ENCODE data around the gene POFUT1.
A peak's percentile ranks its signal among the peaks of the same experiment; 100 is the strongest.
"Not testable (repeated sequence)": the region's sequence is repeated elsewhere in the genome, so short reads cannot be mapped to it uniquely, and the experiment has no call there.

POFUT1 gene

DNA sequence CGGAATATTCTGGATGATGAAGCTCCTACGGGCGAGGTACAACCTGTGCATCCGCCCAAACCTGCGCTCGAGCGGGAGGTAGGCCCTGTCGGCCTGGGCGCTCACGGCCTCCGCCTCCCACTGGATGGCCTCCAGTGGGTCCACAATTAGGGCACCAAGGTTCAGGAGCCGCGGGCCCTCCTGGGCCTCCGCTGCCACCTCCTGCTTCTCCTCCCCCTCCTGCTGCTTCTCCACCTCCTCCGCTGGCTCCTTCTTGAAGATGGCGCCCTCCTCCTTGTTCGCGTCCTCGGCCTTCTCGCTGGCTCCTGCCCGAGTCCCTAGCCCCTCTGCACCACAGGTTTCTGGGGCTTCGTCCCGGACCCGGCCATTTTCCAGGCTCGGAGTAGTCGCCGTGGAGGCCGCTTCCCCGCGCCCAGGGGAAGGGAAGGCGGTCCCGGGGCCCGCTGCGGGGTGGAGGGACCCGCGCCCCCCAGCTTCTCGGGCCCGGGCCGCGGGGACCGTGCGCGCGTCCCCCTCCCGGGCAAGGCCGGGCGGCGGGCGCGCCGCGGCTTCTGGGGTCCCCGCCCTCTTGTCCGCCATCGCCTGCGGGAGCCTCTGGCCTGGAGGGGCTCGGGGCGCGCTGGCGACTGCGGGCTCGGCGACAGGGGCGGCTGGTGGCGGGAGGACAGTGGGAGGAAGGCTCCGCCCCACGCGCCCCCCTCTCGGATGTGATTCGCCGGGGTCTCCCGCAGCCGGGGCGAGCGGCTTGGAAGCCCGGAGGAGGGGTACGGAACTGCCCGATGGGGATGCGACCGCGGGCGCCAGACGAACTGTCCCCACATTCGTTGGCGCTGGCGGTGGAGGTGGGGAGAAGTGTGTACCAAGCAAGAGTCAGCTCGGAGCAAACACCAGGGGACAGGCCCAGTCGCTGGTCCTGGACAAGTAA lies 17.7 kb upstream of the POFUT1 start:
- Histone ChIP-seq H3K27me3 (ENCODE audit: insufficient read depth, low read length) (no peaks in the 10 kb centered on the region), H3K9me3 (ENCODE audit: insufficient read depth, low read depth, low read length) (no peaks in the 10 kb centered on the region), H3K36me3 (ENCODE audit: insufficient read depth, low read length) (peaks cover 27% of the 10 kb centered on the region), H3K27ac (ENCODE audit: low read depth, low read length) (peak overlapping the region; percentile 34; the same call in 1 of the 2 replicates), H3K9ac (ENCODE audit: low read depth, low read length) (peak overlapping the region; percentile 88), H3K4me3 (ENCODE audit: low read length) (peak overlapping the region; percentile 63), H3K4me1 (ENCODE audit: insufficient read depth, low read length) (peaks cover 16% of the 10 kb centered on the region)
- WGBS: 7% methylated on average over 88 of the region's 88 CpGs

DNA sequence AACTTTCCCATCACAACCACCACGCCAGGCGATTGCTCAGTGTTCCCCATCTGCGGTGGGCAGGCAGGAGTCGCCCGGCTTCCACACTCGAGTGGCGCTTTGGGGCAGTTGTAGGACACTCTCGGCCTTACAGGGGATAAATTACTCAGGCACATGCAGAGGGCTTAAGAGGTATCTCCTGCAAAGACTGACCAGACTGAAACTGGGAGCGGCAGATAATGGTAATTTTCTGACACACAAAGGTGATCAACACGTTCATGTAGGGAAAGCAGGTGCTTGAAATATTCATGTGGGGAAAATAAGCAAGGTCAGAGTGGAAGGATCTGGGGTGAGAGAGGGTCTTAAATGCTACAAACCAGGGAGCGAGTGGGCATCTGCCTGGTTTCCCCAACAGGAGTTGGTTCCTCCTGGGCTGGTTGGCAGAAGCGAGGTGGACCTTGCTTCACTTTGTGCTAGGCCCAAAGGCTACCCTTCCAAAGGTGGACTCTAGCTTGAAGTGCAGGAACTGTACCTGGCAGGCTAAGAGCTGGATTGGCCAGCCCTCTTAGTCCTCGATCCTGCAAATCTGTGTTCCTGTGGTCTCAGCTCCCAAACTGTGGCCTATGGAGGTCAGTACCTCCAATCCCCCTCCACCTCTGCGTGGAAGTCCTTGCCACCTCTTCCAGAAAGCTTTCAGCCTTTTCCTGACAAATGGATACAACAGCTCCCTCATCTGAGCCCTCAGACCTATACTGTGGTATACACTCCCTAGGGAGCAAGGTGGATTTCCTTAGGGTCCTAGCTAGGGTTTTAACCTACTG lies 16.9 kb upstream of the POFUT1 start:
- WGBS: 30% methylated on average over 14 of the region's 14 CpGs
- H3K4me3 ChIP-seq (ENCODE audit: low read length): peak overlapping the region; percentile 63
- peak overlapping the region; percentile 88 for H3K9ac ChIP-seq (ENCODE audit: low read depth, low read length)
- H3K27ac ChIP-seq (ENCODE audit: low read depth, low read length): peak overlapping the region; percentile 21; the same call in 1 of the 2 replicates
- peaks cover 35% of the 10 kb centered on the region for H3K36me3 ChIP-seq (ENCODE audit: insufficient read depth, low read length)
- peaks cover 16% of the 10 kb centered on the region for H3K4me1 ChIP-seq (ENCODE audit: insufficient read depth, low read length)
- H3K27me3 ChIP-seq (ENCODE audit: insufficient read depth, low read length): no peaks in the 10 kb centered on the region
- no peaks in the 10 kb centered on the region for H3K9me3 ChIP-seq (ENCODE audit: insufficient read depth, low read depth, low read length)

DNA sequence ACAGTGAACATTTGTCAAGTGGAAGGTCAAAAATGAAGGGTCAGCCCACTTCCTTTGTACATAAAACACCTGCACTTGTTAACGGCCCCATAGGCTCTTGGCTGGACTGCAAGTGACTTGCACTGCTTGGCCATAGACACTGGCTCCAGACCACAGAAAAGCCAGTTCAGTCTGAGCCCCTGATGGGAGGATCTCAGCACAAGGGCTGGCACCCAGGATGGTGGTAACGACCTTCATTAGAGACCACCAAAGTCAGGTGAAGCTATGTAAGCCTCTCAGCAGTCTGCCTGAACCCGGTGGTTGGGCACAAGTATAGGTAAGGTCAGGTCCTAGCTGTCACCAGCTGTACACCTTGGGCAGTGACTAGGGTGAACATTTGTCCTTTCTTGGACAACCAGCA lies 16.3 kb upstream of the POFUT1 start:
- H3K4me1 ChIP-seq (ENCODE audit: insufficient read depth, low read length): peaks cover 16% of the 10 kb centered on the region
- H3K9ac ChIP-seq (ENCODE audit: low read depth, low read length): no peak overlapping the region
- H3K9me3 ChIP-seq (ENCODE audit: insufficient read depth, low read depth, low read length): no peaks in the 10 kb centered on the region
- H3K4me3 ChIP-seq (ENCODE audit: low read length): no peak overlapping the region
- WGBS: 87% methylated on average over 3 of the region's 3 CpGs
- no peaks in the 10 kb centered on the region for H3K27me3 ChIP-seq (ENCODE audit: insufficient read depth, low read length)
- no peak overlapping the region for H3K27ac ChIP-seq (ENCODE audit: low read depth, low read length)
- peaks cover 41% of the 10 kb centered on the region for H3K36me3 ChIP-seq (ENCODE audit: insufficient read depth, low read length)

DNA sequence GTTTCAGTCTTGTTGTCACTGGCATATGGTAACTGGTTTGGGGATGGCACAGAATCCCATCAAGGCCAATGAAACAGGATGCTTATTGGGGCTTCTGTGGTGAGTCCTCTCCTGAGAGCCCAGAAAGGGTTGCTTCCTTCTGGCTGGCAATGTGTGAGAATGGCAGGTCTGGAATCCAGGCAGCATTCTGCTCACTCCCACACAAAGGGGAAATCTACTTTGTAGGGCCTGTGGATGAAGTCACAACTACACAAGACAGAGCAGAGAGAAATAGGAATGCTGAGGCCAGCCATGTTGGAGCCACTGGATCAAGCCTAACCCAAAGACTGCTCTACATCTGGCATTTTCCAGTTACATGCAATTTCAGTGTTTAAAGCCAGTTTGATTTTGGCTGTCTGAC lies 15.8 kb upstream of the POFUT1 start:
- Histone ChIP-seq H3K27me3 (ENCODE audit: insufficient read depth, low read length) (no peaks in the 10 kb centered on the region), H3K9ac (ENCODE audit: low read depth, low read length) (no peak overlapping the region), H3K4me3 (ENCODE audit: low read length) (no peak overlapping the region), H3K4me1 (ENCODE audit: insufficient read depth, low read length) (peaks cover 16% of the 10 kb centered on the region), H3K36me3 (ENCODE audit: insufficient read depth, low read length) (peaks cover 46% of the 10 kb centered on the region), H3K27ac (ENCODE audit: low read depth, low read length) (no peak overlapping the region), H3K9me3 (ENCODE audit: insufficient read depth, low read depth, low read length) (no peaks in the 10 kb centered on the region)

DNA sequence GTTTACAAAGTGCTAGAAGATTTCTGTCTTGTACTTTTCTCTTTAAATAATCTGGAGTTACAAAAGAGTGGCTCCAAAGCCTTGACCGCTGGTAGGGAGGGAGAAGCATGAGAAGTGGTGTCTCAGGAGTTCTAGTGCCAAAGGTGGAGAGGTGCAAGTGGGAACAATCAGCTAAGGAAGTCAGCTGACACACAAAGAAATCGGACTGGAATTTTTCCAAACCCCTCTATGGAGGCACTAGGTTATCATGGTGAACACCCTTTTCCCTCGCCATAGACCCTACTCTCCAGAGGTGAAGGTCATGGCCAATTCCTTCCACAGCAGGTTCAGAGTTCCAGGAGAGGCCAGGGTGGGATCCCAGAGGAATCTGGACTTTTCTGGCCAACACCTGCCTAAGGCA lies 15.0 kb upstream of the POFUT1 start:
- 95% methylated on average over 3 of the region's 3 CpGs for WGBS
- no peaks in the 10 kb centered on the region for H3K27me3 ChIP-seq (ENCODE audit: insufficient read depth, low read length)
- no peak overlapping the region for H3K9ac ChIP-seq (ENCODE audit: low read depth, low read length)
- no peak overlapping the region for H3K4me3 ChIP-seq (ENCODE audit: low read length)
- no peak overlapping the region for H3K27ac ChIP-seq (ENCODE audit: low read depth, low read length)
- H3K4me1 ChIP-seq (ENCODE audit: insufficient read depth, low read length): peaks cover 16% of the 10 kb centered on the region
- H3K9me3 ChIP-seq (ENCODE audit: insufficient read depth, low read depth, low read length): no peaks in the 10 kb centered on the region
- H3K36me3 ChIP-seq (ENCODE audit: insufficient read depth, low read length): peaks cover 54% of the 10 kb centered on the region

DNA sequence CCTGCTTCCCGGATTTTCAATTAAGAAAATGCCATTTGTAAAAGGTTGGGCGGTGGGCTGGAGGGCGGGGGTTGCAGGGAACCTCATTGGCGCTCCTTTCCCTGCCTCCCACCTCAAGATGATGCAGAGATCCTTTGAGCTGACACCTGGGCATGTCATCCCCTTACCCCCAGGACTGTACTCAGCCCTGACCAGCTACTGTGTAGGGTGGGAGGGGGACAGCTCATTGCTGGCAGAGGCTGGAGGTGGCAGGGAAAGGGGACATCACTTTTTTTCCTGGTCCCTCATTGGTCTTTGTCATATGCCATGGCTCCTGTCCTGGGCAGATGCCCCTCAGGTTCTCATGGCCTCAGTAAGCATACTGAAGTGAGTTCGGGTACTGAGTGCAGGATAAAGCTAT lies 14.3 kb upstream of the POFUT1 start:
- not testable (repeated sequence) for H3K9me3 ChIP-seq (ENCODE audit: insufficient read depth, low read depth, low read length); H3K4me3 ChIP-seq (ENCODE audit: low read length); H3K27ac ChIP-seq (ENCODE audit: low read depth, low read length); H3K9ac ChIP-seq (ENCODE audit: low read depth, low read length); H3K27me3 ChIP-seq (ENCODE audit: insufficient read depth, low read length)
- H3K36me3 ChIP-seq (ENCODE audit: insufficient read depth, low read length): peaks cover 60% of the 10 kb centered on the region
- peaks cover 16% of the 10 kb centered on the region for H3K4me1 ChIP-seq (ENCODE audit: insufficient read depth, low read length)
- 93% methylated on average over 5 of the region's 5 CpGs for WGBS

DNA sequence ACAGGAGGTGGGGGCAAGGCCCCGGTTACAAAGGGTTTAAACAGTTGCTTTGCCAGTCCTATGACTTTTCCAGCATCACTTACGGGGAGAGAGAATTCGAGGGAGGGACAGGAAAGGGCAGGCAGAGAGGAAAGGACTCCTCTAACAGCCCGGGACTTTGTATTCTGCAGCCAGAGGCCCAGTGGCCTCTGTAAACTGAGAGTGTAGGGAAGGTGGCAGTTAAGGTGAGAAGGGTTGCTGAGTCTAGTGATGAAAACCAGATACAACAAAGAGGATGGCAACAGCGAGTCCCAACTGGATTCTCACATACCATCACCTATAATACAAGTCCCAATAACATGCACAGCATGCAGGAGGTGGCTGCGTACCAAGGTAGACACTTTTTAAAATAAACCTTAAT lies 13.7 kb upstream of the POFUT1 start:
- H3K9me3 ChIP-seq (ENCODE audit: insufficient read depth, low read depth, low read length): no peaks in the 10 kb centered on the region
- no peak overlapping the region for H3K4me3 ChIP-seq (ENCODE audit: low read length)
- WGBS: 96% methylated on average over 6 of the region's 6 CpGs
- H3K27me3 ChIP-seq (ENCODE audit: insufficient read depth, low read length): no peaks in the 10 kb centered on the region
- no peak overlapping the region for H3K27ac ChIP-seq (ENCODE audit: low read depth, low read length)
- no peak overlapping the region for H3K9ac ChIP-seq (ENCODE audit: low read depth, low read length)
- peaks cover 67% of the 10 kb centered on the region for H3K36me3 ChIP-seq (ENCODE audit: insufficient read depth, low read length)
- peaks cover 15% of the 10 kb centered on the region for H3K4me1 ChIP-seq (ENCODE audit: insufficient read depth, low read length)

DNA sequence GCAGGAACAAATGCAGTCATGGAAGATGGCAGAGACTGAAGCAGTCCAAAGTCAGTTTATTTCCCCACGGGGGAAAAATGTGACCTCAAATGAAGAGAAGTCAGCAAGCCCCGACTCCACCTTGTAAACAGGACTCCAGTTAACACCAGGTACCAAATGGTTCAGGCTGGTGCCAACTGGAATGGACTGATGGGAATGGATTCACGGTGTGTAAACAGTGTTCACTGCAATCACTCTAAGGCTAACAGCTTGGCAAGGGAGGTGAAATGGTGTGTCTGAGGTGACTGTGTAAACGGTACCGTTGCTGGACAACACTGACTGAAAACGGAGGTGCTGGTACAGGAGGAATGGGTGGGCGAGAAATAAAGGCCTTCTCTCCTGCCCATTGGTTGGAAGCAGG lies 12.1 kb upstream of the POFUT1 start:
- H3K36me3 ChIP-seq (ENCODE audit: insufficient read depth, low read length): peaks cover 82% of the 10 kb centered on the region
- H3K4me1 ChIP-seq (ENCODE audit: insufficient read depth, low read length): peaks cover 8% of the 10 kb centered on the region
- H3K9ac ChIP-seq (ENCODE audit: low read depth, low read length): no peak overlapping the region
- H3K4me3 ChIP-seq (ENCODE audit: low read length): no peak overlapping the region
- no peak overlapping the region for H3K27ac ChIP-seq (ENCODE audit: low read depth, low read length)
- no peaks in the 10 kb centered on the region for H3K9me3 ChIP-seq (ENCODE audit: insufficient read depth, low read depth, low read length)
- no peaks in the 10 kb centered on the region for H3K27me3 ChIP-seq (ENCODE audit: insufficient read depth, low read length)
- WGBS: 96% methylated on average over 7 of the region's 7 CpGs

DNA sequence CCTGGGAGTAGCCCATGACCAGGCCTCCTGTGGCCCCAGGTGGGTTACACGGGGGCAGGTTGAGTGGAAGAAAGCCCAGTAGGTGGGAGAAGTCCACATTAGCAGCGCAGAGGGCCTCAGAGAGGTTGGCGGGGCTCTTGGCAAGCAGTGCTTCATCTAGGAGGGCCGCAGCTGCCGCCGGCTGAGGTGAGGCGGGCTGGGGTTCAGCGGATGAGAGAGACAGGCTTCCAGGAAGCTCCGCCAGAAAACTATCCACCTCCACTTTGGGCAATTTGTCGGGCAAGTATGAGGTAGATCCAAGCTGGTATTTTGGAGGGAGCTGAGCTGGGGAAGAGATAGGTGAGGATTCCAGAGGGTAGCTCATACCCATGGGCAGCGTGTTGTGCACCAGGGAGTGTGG lies 11.1 kb upstream of the POFUT1 start:
- not testable (repeated sequence) for H3K27me3 ChIP-seq (ENCODE audit: insufficient read depth, low read length); H3K9me3 ChIP-seq (ENCODE audit: insufficient read depth, low read depth, low read length); H3K27ac ChIP-seq (ENCODE audit: low read depth, low read length); H3K9ac ChIP-seq (ENCODE audit: low read depth, low read length); H3K4me1 ChIP-seq (ENCODE audit: insufficient read depth, low read length); H3K4me3 ChIP-seq (ENCODE audit: low read length)
- H3K36me3 ChIP-seq (ENCODE audit: insufficient read depth, low read length): peaks cover 90% of the 10 kb centered on the region
- WGBS: 95% methylated on average over 9 of the region's 11 CpGs

DNA sequence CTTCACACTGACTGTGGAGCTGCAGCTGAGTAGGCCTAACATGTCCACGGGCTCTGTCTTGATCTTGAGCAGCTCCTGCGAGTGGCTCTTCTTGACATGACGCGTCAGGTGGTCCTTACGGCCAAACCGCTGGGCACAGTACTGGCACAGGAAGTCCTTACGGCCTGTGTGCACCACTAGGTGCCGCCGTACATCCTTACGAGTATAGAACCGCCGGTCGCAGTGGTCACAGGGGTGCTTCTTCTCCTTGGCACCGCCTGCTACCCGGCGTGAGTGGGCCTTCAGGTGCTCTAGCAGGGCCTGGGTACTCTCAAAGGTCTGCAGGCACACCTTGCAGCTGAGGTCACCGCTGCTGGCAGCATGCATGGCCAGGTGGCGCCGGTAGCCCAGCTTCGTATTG lies 10.5 kb upstream of the POFUT1 start:
- not testable (repeated sequence) for H3K27me3 ChIP-seq (ENCODE audit: insufficient read depth, low read length); H3K27ac ChIP-seq (ENCODE audit: low read depth, low read length); H3K4me1 ChIP-seq (ENCODE audit: insufficient read depth, low read length); H3K9ac ChIP-seq (ENCODE audit: low read depth, low read length); H3K9me3 ChIP-seq (ENCODE audit: insufficient read depth, low read depth, low read length); H3K4me3 ChIP-seq (ENCODE audit: low read length)
- WGBS: 95% methylated on average over 20 of the region's 20 CpGs
- peaks cover 90% of the 10 kb centered on the region for H3K36me3 ChIP-seq (ENCODE audit: insufficient read depth, low read length)

DNA sequence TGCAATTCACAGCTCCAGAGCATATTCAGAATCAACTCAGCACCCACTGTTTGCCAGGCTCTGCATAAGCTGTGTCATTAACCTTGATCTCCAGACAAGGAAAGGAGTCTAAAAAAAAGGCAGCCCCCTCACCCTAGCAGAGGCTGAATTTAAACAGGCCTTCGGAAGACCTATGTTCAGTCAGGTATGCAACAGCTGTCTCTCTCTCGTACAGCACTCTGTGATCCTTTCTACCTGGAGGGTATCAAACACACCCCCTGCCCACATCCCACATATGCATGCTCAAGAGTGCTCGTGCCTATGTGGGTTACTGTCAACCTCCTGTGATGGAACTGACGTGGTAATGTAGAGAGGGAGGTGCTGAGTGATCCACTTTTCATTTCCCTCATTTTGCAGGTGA lies 8.7 kb upstream of the POFUT1 start:
- Histone ChIP-seq H3K4me1 (ENCODE audit: insufficient read depth, low read length) (peaks cover 14% of the 10 kb centered on the region; the same call in 1 of the 2 replicates), H3K9me3 (ENCODE audit: insufficient read depth, low read depth, low read length) (no peaks in the 10 kb centered on the region), H3K4me3 (ENCODE audit: low read length) (no peak overlapping the region), H3K9ac (ENCODE audit: low read depth, low read length) (no peak overlapping the region), H3K36me3 (ENCODE audit: insufficient read depth, low read length) (peaks cover 93% of the 10 kb centered on the region), H3K27me3 (ENCODE audit: insufficient read depth, low read length) (no peaks in the 10 kb centered on the region), H3K27ac (ENCODE audit: low read depth, low read length) (no peak overlapping the region)
- 95% methylated on average over 2 of the region's 4 CpGs for WGBS
